HEK293T (cell line): ENCODE results near the gene CRAMP1.

ENCODE experiments used
- CTCF ChIA-PET: fragments of 350-600 bp; formaldehyde crosslinking; extraction: SDS; loops from one replicate; lab custom pipeline; 2021; ENCODE audit warnings: antibody characterized with exemption, inconsistent platforms; lab: Yijun Ruan, JAX
- POLR2A ChIA-PET: fragments of 350-600 bp; formaldehyde crosslinking; extraction: SDS; loops from one replicate; lab custom pipeline; 2020; ENCODE audit warnings: antibody characterized with exemption, inconsistent platforms; lab: Yijun Ruan, JAX
- DNase-seq: peaks from one replicate; pipeline ENCODE4 v3.0.0; 2012; ENCODE audit warnings: mixed read lengths; ENCODE audit errors: extremely low spot score
- ARNT ChIP-seq: fragments of 450-650 bp; IDR thresholded peaks from 2 replicates; pipeline ENCODE4 v1.6.1; 2017; ENCODE audit warnings: mild to moderate bottlenecking
- BHLHE40 ChIP-seq: fragments of 450-650 bp; IDR thresholded peaks from 2 replicates; pipeline ENCODE4 v1.6.1; 2016; ENCODE audit warnings: mild to moderate bottlenecking, moderate library complexity, borderline replicate concordance
- CTBP1 ChIP-seq: fragments of 450-650 bp; IDR thresholded peaks from 2 replicates; pipeline ENCODE4 v1.6.1; 2016; ENCODE audit warnings: borderline replicate concordance
- ELF4 ChIP-seq: fragments of 450-650 bp; IDR thresholded peaks from 2 replicates; pipeline ENCODE4 v1.6.1; 2017; ENCODE audit warnings: antibody characterized with exemption
- FOXA1 ChIP-seq: fragments of 450-650 bp; IDR thresholded peaks from 2 replicates; pipeline ENCODE4 v1.6.1; 2016; ENCODE audit warnings: mild to moderate bottlenecking
- FOXK2 ChIP-seq: fragments of 450-650 bp; IDR thresholded peaks from 2 replicates; pipeline ENCODE4 v1.6.1; 2016; ENCODE audit warnings: mild to moderate bottlenecking
- FOXM1 ChIP-seq: fragments of 450-650 bp; IDR thresholded peaks from 2 replicates; pipeline ENCODE4 v1.6.1; 2017; ENCODE audit warnings: mild to moderate bottlenecking, borderline replicate concordance
- HDGF ChIP-seq: fragments of 450-650 bp; IDR thresholded peaks from 2 replicates; pipeline ENCODE4 v1.6.1; 2017; ENCODE audit warnings: antibody characterized with exemption, borderline replicate concordance
- L3MBTL2 ChIP-seq: fragments of 450-650 bp; conservative IDR thresholded peaks from 2 replicates; pipeline ENCODE4 v1.6.1; 2016; ENCODE audit warnings: mild to moderate bottlenecking
- LEF1 ChIP-seq: fragments of 450-650 bp; IDR thresholded peaks from 2 replicates; pipeline ENCODE4 v1.6.1; 2017; ENCODE audit warnings: mild to moderate bottlenecking, borderline replicate concordance
- NFRKB ChIP-seq: fragments of 450-650 bp; IDR thresholded peaks from 2 replicates; pipeline ENCODE4 v1.6.1; 2016; ENCODE audit warnings: mild to moderate bottlenecking, moderate library complexity
- SP1 ChIP-seq: fragments of 450-650 bp; IDR thresholded peaks from 2 replicates; pipeline ENCODE4 v1.6.1; 2017
- SUZ12 ChIP-seq: fragments of 450-650 bp; IDR thresholded peaks from 2 replicates; pipeline ENCODE4 v1.6.1; 2016; ENCODE audit warnings: mild to moderate bottlenecking
- TARDBP ChIP-seq: fragments of 450-650 bp; IDR thresholded peaks from 2 replicates; pipeline ENCODE4 v1.6.1; 2016
- ZNF384 ChIP-seq: fragments of 450-650 bp; IDR thresholded peaks from 2 replicates; pipeline ENCODE4 v1.6.1; 2016
- TF ChIP-seq, protein P1 (sequence below): fragments of 450-650 bp; IDR thresholded peaks from 2 replicates; pipeline ENCODE4 v1.6.1; 2016

Gene CRAMP1

DNA sequence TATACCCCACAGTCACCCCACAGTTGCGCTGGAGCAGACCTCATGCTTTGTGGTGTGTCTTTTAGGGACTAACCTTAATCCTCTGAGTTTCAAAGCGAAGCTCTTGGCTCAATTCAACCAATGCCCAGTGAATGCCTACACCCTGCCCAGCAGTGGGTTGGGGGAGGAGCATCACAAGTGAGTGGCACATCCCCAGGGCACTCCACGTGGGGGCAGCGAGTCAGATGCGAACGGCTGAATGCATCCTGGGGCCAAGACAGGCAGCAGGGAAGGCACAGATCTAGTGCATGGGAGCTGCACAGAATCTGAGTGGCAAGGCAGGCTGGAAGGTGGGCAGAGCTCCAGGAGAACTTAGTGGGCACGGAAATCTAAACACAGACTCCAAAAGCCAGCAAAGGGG is 39.5 kb upstream of the CRAMP1 start:
- ChIA-PET CTCF (no interaction called here), POLR2A (interaction anchor here (0.8 kb wide), 2 partner anchors 12 to 61 kb away, joined by 3 read pairs; no protein-coding TSS in a partner anchor)
- TF ChIP-seq ZNF384 (no peak), FOXA1 (no peak), SUZ12 (no peak)
- TF ChIP-seq, protein P1, sequence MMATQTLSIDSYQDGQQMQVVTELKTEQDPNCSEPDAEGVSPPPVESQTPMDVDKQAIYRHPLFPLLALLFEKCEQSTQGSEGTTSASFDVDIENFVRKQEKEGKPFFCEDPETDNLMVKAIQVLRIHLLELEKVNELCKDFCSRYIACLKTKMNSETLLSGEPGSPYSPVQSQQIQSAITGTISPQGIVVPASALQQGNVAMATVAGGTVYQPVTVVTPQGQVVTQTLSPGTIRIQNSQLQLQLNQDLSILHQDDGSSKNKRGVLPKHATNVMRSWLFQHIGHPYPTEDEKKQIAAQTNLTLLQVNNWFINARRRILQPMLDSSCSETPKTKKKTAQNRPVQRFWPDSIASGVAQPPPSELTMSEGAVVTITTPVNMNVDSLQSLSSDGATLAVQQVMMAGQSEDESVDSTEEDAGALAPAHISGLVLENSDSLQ = no peak
- no peak for DNase-seq

DNA sequence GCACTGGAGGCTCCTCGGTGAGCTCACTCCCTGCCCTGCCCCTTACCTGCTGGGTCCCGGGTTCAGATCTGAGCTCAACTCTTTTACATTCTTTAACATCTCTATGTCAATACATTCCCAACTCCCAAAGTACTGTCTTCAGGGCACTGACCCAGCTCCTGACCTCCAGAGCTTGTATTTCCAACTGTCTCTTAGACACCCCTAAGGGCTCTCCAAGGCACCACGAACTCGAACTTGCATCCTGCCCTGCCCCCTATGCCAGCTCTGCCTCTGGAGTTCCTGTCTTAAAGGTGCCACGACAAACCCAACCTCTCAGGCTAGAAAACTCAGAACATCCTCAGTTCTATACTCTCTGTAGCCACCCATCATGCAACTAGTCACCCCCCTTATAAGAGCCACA is 38.9 kb upstream of the CRAMP1 start:
- CTCF ChIA-PET = no interaction called here
- no peak for TF ChIP-seq FOXA1
- no peak for TF ChIP-seq TARDBP
- TF ChIP-seq FOXM1 = no peak
- TF ChIP-seq ELF4 = no peak
- no peak for TF ChIP-seq BHLHE40
- no peak for TF ChIP-seq SP1
- TF ChIP-seq HDGF = no peak
- no peak for TF ChIP-seq NFRKB
- TF ChIP-seq ZNF384 = no peak
- no peak for TF ChIP-seq L3MBTL2
- TF ChIP-seq LEF1 = no peak
- no peak for TF ChIP-seq SUZ12
- TF ChIP-seq ARNT = no peak
- TF ChIP-seq, protein P1 = no peak
- POLR2A ChIA-PET = interaction anchor here (0.7 to 0.8 kb wide), 3 partner anchors 10 to 62 kb away, joined by 3 read pairs; no protein-coding TSS in a partner anchor
- DNase-seq = no peak

DNA sequence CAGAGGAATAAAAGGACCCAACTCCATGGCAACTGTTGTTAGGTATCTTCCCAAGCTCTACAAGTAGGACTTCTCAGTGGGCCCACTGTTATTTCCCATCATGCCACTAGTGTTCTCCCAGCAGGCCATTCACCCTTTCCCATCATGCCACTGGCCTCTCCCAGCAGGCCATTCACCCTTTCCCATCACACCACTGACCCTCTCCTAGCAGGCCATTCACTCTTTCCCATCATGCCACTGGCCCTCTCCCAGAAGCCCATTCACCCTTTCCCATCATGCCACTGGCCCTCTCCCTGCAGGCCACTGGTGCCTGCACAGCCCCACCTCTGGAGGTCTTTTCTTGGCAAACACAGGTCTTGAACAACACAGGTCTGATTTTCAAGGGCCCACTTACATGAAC is 36.6 kb upstream of the CRAMP1 start:
- TF ChIP-seq L3MBTL2 = peak; percentile 41; the same call in 1 of the 2 replicates
- TF ChIP-seq SUZ12 = 0 out of 2 replicates have a peak, but pooled peaks have one; percentile 33
- TF ChIP-seq SP1 = no peak
- no peak for TF ChIP-seq LEF1

DNA sequence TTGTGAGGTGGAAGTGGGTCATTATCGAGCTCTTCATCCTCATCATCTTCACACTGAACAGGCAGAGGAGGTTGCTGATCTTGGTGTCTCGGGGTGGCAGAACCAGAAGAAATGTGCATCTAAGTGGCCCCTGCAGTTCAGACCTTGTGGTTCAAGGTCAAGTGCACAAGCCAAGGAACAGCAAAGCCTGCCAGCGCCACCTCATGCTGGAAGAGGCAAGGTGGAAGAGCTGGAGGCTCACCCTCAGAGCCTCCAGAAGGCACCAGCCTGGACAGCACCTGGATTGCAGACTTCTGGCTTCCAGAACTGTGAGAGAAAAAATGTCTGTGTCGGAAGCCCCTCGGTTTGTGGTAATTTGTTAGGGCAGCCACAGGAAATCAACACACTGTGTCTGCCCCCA is 32.9 kb upstream of the CRAMP1 start:
- TF ChIP-seq BHLHE40 = no peak
- no peak for TF ChIP-seq FOXA1
- TF ChIP-seq ELF4 = no peak
- no peak for TF ChIP-seq FOXK2
- no peak for TF ChIP-seq SUZ12
- no peak for TF ChIP-seq HDGF
- TF ChIP-seq ARNT = no peak
- TF ChIP-seq NFRKB = no peak
- TF ChIP-seq CTBP1 = no peak
- no peak for TF ChIP-seq L3MBTL2
- TF ChIP-seq LEF1 = no peak
- no peak for TF ChIP-seq ZNF384
- TF ChIP-seq, protein P1 = no peak
- TF ChIP-seq SP1 = no peak
- no peak for TF ChIP-seq TARDBP
- TF ChIP-seq FOXM1 = no peak
- no peak for DNase-seq
- CTCF ChIA-PET = no interaction called here
- POLR2A ChIA-PET = no interaction called here

More for the DNA sequence above, 36.6 kb upstream of the CRAMP1 start:
- POLR2A ChIA-PET = no interaction called here
- CTCF ChIA-PET = no interaction called here
- DNase-seq = no peak

DNA sequence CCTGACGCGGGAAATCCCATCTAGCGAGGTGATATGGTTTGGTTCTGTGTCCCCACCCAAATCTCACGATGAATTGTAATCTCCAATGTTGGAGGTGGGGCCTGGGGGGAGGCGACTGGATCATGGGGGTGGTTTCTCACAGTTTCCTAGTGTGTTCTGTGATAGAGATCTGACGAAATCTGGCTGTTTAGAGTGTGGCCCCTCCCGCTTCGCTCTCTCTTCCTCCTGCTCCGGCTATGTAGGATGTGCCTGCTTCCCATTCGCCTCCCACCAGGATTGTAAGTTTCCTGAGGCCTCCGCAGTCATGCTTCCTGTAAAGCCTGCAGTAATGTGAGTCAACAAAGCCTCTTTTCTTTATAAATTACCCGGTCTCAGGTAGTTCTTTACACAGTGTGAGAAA is 31.9 kb upstream of the CRAMP1 start:
- ChIA-PET POLR2A (no interaction called here), CTCF (no interaction called here)
- TF ChIP-seq FOXM1 (no peak), L3MBTL2 (no peak), TARDBP (no peak), FOXA1 (no peak), ELF4 (no peak), BHLHE40 (no peak), NFRKB (no peak), SUZ12 (no peak), SP1 (no peak), ZNF384 (no peak), ARNT (no peak), HDGF (no peak), CTBP1 (no peak), FOXK2 (no peak), LEF1 (no peak)
- TF ChIP-seq, protein P1 = no peak
- DNase-seq = no peak

DNA sequence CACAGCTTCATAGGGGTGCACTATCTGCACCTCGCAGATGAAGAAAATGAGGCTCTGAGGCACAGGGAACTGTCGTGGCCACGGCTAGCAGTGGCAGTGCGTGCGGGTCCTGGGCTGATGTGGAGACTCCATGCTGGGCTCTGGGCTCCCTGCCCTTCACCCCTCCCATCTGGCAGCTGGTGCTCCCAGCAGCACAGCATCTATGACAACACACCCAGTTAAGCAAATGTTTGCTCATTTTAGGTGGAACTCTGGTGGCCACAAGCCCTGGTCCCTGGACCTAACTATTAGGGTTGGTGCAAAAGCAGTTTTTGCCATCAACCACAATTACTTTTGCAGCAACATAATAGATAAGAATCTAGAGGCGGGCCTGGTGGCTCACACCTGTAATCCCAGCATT is 31.2 kb upstream of the CRAMP1 start:
- ChIA-PET CTCF (no interaction called here), POLR2A (no interaction called here)
- no peak for TF ChIP-seq L3MBTL2
- no peak for TF ChIP-seq NFRKB
- TF ChIP-seq FOXM1 = no peak
- no peak for TF ChIP-seq SUZ12
- no peak for TF ChIP-seq TARDBP
- no peak for TF ChIP-seq ZNF384
- TF ChIP-seq ARNT = no peak
- no peak for TF ChIP-seq ELF4
- TF ChIP-seq, protein P1 = no peak
- no peak for TF ChIP-seq FOXK2
- TF ChIP-seq BHLHE40 = no peak
- TF ChIP-seq FOXA1 = no peak
- TF ChIP-seq LEF1 = no peak
- no peak for TF ChIP-seq HDGF
- TF ChIP-seq CTBP1 = no peak
- TF ChIP-seq SP1 = no peak
- DNase-seq = no peak
